ENCODE data around the gene UTS2R. TPM values are rescaled to one million over a fixed set of nuclear protein-coding genes. Genes with fewer than 3 reads are reported as not detected.

UTS2R gene
- total and polyA plus RNA-seq, 9 donors = 2.2 to 16.5 (median 7.5) TPM

DNA sequence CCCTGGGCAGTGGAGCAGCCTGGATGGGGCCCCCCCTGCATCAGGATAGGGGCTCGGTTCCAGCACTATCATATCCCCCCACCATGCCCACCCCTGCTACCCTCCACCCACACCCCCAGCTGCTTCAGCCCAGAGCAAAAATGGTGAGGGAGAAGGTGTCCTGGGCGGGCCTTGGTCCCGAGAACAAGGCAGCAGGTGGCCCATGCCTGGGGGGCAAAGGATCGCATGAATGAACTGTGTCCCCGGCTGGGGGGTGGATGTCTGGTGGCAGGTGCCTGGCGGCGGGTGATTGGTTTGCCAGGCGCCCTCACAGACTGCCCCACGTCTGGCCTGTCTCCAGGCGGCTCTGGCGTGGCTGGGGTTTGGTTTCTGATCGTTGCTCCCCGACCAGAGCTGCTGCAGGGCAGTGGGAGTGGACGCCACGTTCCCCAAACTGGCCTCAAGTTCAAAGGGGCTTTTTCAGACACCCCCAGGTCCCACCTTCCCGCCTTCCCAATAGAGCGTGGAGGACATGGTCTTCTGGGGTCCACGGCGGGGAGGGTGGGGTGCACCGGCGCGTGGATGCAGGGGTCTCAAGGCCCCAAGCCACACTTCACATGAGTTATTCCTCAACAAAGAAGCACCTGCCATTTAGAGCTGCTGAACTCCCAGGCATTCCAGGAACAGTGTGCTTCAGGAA, 12.6 kb downstream of the UTS2R start:
- Histone ChIP-seq H3K27me3 (ENCODE audit: control insufficient read depth, insufficient read depth, low read length) (peaks cover 21% of the 10 kb centered on the region), H3K27ac (ENCODE audit: low read length) (peak overlapping the region; percentile 72), H3K9me3 (replicated peaks; ENCODE audit: control insufficient read depth, low read depth, low read length) (no peaks in the 10 kb centered on the region), H3K4me3 (ENCODE audit: low read length) (no peak overlapping the region), H3K4me1 (ENCODE audit: control insufficient read depth, insufficient read depth, low read length) (peaks cover 71% of the 10 kb centered on the region), H3K36me3 (ENCODE audit: control insufficient read depth, insufficient read depth, low read length) (no peaks in the 10 kb centered on the region)
- DNase-seq = no peak
- WGBS (ENCODE audit: insufficient coverage) = 49% methylated on average over 17 of the region's 22 CpGs

DNA sequence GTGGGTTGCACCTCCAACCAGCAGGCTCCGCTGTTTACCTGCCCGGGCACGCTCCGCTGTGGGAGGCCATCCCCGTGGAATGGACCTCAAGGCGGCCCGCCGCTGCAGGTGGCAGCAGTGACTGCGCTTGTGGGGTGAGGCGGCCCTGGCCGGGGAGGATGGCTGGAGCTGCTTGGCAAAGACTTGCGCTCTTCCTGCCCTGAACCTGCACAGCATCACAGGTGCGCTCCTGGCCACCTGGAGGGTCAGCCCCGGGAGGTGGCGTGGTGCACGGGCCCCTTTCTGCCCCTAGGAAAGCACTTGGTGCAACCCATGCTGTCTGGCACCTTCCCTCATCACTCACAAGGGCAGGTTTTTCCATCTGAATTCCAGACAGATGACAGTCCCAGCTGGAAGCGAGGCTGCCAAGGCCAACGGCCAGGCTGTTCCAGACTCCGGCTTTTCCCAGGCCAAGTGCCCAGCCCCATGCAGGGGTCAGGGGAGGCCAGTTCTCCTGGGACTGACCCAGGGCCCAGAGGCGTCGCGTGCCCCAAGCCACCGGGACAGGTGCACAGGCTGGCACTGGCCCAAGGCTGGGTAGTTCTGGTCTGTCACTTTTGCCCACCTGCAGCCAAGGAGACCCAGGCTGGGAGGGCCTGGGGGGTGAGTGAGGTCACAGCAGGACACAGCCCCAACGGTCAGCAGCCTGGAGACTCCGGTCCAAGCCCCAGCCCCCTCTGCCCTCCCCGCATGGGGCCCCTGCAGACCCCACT, 13.3 kb downstream of the UTS2R start:
- H3K4me3 ChIP-seq (ENCODE audit: low read length) = no peak overlapping the region
- 28% methylated on average over 17 of the region's 26 CpGs for WGBS (ENCODE audit: insufficient coverage)

DNA sequence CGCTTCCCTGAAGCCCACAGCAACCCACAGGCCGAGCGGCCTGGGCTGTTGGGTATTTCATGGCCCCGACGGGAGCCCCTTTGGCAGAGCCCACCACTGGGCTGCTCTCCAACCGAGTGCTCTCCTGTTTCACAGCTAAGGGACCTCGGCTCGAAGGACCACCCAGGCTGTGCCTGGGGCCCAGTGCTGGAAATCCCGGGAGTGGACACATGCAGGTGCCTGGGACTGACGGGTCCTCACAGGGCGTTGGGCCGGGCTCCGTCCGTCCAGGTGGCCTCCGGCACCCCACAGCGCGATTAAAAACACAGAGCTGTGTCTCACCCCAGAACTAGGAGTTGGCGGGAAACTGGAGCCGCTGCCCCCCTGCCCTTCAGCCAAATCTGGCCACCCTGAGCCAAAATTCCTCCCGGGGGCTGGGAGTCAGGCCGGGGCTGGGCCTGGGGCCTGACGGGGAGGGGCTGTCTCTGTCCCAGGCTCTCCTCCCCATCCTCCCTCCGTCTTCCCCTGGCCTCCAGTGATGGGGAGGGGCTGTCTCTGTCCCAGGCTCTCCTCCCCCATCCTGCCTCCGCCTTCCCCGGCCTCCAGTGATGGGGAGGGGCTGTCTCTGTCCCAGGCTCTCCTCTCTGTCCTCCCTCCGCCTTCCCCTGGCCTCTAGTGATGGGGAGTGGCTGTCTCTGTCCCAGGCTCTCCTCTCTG, 14.1 kb downstream of the UTS2R start:
- WGBS (ENCODE audit: insufficient coverage) = 7% methylated on average over 14 of the region's 26 CpGs

More for the DNA sequence above, 13.3 kb downstream of the UTS2R start:
- Histone ChIP-seq H3K27ac (ENCODE audit: low read length) (peak overlapping the region; percentile 72), H3K9me3 (replicated peaks; ENCODE audit: control insufficient read depth, low read depth, low read length) (no peaks in the 10 kb centered on the region), H3K36me3 (ENCODE audit: control insufficient read depth, insufficient read depth, low read length) (no peaks in the 10 kb centered on the region), H3K4me1 (ENCODE audit: control insufficient read depth, insufficient read depth, low read length) (peaks cover 65% of the 10 kb centered on the region), H3K27me3 (ENCODE audit: control insufficient read depth, insufficient read depth, low read length) (peaks cover 20% of the 10 kb centered on the region)
- peak; percentile 74 for DNase-seq

DNA sequence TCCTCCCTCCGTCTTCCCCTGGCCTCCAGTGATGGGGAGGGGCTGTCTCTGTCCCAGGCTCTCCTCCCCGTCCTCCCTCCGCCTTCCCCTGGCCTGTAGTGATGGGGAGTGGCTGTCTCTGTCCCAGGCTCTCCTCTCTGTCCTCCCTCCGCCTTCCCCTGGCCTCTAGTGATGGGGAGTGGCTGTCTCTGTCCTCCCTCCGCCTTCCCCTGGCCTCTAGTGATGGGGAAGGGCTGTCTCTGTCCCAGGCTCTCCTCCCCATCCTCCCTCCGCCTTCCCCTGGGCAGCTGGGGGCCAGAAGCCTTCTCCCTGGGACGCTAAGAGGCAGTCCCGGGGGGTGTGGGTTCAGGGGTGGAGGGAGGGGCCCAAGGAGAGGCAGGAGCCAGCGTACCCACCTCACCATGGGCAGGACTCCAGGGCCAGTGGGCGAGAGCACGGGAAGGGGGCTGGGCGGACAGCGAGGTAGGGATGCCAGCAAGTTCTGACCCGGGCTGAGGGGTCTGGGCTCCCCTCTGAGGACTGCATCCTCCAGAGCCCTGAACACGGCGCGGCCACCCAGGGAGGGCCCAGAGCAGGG, 14.8 kb downstream of the UTS2R start:
- peaks cover 14% of the 10 kb centered on the region for H3K27me3 ChIP-seq (ENCODE audit: control insufficient read depth, insufficient read depth, low read length)
- H3K27ac ChIP-seq (ENCODE audit: low read length) = peak overlapping the region; percentile 42
- H3K9me3 ChIP-seq (replicated peaks; ENCODE audit: control insufficient read depth, low read depth, low read length) = no peaks in the 10 kb centered on the region
- peaks cover 3% of the 10 kb centered on the region for H3K36me3 ChIP-seq (ENCODE audit: control insufficient read depth, insufficient read depth, low read length)
- 31% methylated on average over 8 of the region's 17 CpGs for WGBS (ENCODE audit: insufficient coverage)
- H3K4me3 ChIP-seq (ENCODE audit: low read length) = no peak overlapping the region
- peak; percentile 72 for DNase-seq
- H3K4me1 ChIP-seq (ENCODE audit: control insufficient read depth, insufficient read depth, low read length) = peaks cover 56% of the 10 kb centered on the region

More for the DNA sequence above, 14.1 kb downstream of the UTS2R start:
- H3K27ac ChIP-seq (ENCODE audit: low read length) = peak overlapping the region; percentile 76
- H3K4me1 ChIP-seq (ENCODE audit: control insufficient read depth, insufficient read depth, low read length) = peaks cover 62% of the 10 kb centered on the region
- H3K9me3 ChIP-seq (replicated peaks; ENCODE audit: control insufficient read depth, low read depth, low read length) = no peaks in the 10 kb centered on the region
- peaks cover 3% of the 10 kb centered on the region for H3K36me3 ChIP-seq (ENCODE audit: control insufficient read depth, insufficient read depth, low read length)
- H3K4me3 ChIP-seq (ENCODE audit: low read length) = no peak overlapping the region
- H3K27me3 ChIP-seq (ENCODE audit: control insufficient read depth, insufficient read depth, low read length) = peaks cover 16% of the 10 kb centered on the region
- peak; percentile 82 for DNase-seq

DNA sequence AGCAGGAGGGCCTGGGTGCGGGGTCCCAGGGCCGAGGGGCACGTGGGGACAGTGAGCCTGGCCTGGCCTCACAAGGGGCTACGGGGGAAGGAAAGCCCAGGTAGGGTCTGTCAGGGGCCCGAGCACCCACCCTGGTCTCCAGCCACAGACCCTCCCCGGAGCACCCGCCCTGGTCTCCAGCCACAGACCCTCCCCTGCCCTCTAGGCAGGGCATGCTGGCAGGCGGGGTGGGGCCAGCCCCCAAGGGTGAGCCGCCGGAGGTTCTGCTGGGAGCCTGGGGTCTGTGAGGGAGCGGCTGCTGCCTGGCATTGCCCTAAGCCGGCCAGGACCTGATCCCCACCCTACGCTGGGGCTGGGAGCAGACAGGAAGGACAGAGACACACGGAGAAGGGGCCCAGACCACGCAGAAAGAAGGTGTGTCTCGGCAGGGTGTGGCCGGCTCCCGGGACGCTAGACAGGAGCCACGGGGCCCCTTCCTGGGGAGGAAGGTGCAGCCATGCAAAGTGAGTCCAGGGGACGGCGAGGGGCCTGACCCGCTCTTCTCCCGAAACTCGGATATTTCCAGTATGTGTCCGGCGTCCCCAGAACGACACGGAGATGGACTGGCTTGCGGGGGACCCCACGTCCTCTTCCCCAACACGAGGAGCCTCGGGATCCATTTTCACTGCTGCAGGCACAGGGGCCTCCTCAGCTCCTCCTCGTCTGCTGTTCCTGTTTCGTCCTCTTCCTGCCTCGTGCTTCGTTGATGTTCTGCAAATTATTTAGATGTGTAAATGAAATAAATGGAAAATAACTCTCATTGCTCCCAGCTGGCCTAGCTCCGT, 15.5 kb downstream of the UTS2R start:
- H3K27me3 ChIP-seq (ENCODE audit: control insufficient read depth, insufficient read depth, low read length) = peaks cover 14% of the 10 kb centered on the region
- peaks cover 51% of the 10 kb centered on the region for H3K4me1 ChIP-seq (ENCODE audit: control insufficient read depth, insufficient read depth, low read length)
- H3K4me3 ChIP-seq (ENCODE audit: low read length) = no peak overlapping the region
- peaks cover 10% of the 10 kb centered on the region for H3K36me3 ChIP-seq (ENCODE audit: control insufficient read depth, insufficient read depth, low read length)
- H3K9me3 ChIP-seq (replicated peaks; ENCODE audit: control insufficient read depth, low read depth, low read length) = no peaks in the 10 kb centered on the region
- no peak for DNase-seq
- WGBS (ENCODE audit: insufficient coverage) = 40% methylated on average over 28 of the region's 38 CpGs
- peak overlapping the region; percentile 42 for H3K27ac ChIP-seq (ENCODE audit: low read length)

DNA sequence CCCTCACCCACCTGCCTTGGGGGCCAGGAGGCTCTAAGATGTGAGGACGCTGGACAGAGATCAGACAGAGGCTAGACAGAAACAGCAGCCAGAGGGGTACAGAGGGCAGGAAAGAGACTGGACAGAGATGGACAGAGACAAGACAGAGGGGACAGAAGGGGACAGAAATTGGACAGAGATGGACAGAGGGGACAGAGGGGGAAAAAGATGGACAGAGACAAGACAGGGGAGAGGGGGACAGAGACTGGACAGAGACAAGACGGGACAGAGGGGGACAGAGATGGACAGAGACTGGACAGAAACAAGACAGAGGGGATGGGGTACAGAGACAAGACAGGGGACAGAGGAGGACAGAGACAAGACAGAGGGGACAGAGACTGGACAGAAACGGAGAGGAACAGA, 16.1 kb downstream of the UTS2R start:
- Histone ChIP-seq H3K27ac (ENCODE audit: low read length) (no peak overlapping the region), H3K4me1 (ENCODE audit: control insufficient read depth, insufficient read depth, low read length) (peaks cover 51% of the 10 kb centered on the region), H3K27me3 (ENCODE audit: control insufficient read depth, insufficient read depth, low read length) (peaks cover 14% of the 10 kb centered on the region), H3K9me3 (replicated peaks; ENCODE audit: control insufficient read depth, low read depth, low read length) (no peaks in the 10 kb centered on the region), H3K36me3 (ENCODE audit: control insufficient read depth, insufficient read depth, low read length) (peaks cover 15% of the 10 kb centered on the region), H3K4me3 (ENCODE audit: low read length) (no peak overlapping the region)
- DNase-seq = no peak
- 59% methylated on average over 3 of the region's 3 CpGs for WGBS (ENCODE audit: insufficient coverage)

DNA sequence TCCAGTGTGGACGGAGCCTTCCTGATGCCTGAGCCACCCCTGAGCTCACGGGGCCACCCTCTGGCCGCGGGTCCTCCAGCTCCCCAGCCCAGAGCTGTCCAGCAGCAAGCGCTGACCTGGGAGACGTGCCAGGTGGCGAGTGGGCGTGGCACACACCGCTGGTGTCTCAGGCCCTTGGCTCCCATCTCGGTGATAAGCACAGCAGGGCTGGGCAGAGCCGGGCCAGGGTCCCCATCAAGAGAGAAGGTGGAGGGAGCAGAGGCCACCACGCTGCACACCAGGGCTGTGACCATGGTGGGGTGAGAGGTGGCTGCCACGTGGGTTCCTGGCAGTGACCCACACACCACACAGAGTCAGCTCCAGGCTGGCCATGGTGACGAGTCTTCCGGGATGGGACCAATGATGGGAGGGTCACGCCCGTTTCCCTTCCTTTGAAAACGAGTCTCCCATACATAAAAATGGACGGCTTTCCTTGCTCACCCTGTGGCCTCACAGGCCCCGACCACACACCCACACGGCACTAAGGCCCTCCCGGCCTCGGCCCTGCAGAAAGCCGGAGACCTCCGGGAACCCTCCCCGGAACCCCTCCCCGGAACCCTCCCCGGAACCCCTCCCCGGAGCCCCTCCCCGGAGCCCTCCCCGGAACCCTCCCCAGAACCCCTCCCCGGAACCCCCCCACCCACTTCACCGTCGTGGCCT, 16.8 kb downstream of the UTS2R start:
- Histone ChIP-seq H3K27ac (ENCODE audit: low read length) (no peak overlapping the region), H3K36me3 (ENCODE audit: control insufficient read depth, insufficient read depth, low read length) (peaks cover 21% of the 10 kb centered on the region), H3K4me1 (ENCODE audit: control insufficient read depth, insufficient read depth, low read length) (peaks cover 50% of the 10 kb centered on the region), H3K27me3 (ENCODE audit: control insufficient read depth, insufficient read depth, low read length) (peaks cover 14% of the 10 kb centered on the region), H3K9me3 (replicated peaks; ENCODE audit: control insufficient read depth, low read depth, low read length) (no peaks in the 10 kb centered on the region), H3K4me3 (ENCODE audit: low read length) (no peak overlapping the region)
- DNase-seq = peak; percentile 39
- 76% methylated on average over 17 of the region's 34 CpGs for WGBS (ENCODE audit: insufficient coverage)

DNA sequence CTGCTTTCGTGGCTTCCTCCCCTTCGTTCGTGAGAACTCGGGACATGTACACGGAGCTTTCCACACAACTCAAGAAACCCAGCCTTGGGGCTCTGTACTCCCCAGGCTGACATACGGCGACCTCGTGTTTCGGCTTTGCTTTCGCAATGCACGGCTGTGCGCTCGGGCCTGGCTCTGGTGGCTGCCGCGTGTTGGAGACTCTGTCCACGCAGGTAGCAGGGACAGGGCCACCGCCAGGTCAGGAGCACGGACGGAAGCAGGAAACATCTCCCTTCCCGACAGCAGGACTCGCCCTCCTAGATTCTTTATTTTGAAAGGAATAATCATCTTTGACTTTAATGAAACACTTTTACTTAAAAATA, 17.3 kb downstream of the UTS2R start:
- no peaks in the 10 kb centered on the region for H3K9me3 ChIP-seq (replicated peaks; ENCODE audit: control insufficient read depth, low read depth, low read length)
- no peak overlapping the region for H3K27ac ChIP-seq (ENCODE audit: low read length)
- H3K36me3 ChIP-seq (ENCODE audit: control insufficient read depth, insufficient read depth, low read length) = peaks cover 25% of the 10 kb centered on the region
- H3K4me1 ChIP-seq (ENCODE audit: control insufficient read depth, insufficient read depth, low read length) = peaks cover 45% of the 10 kb centered on the region
- WGBS (ENCODE audit: insufficient coverage) = 85% methylated on average over 14 of the region's 21 CpGs
- no peak for DNase-seq
- no peak overlapping the region for H3K4me3 ChIP-seq (ENCODE audit: low read length)
- peaks cover 14% of the 10 kb centered on the region for H3K27me3 ChIP-seq (ENCODE audit: control insufficient read depth, insufficient read depth, low read length)

DNA sequence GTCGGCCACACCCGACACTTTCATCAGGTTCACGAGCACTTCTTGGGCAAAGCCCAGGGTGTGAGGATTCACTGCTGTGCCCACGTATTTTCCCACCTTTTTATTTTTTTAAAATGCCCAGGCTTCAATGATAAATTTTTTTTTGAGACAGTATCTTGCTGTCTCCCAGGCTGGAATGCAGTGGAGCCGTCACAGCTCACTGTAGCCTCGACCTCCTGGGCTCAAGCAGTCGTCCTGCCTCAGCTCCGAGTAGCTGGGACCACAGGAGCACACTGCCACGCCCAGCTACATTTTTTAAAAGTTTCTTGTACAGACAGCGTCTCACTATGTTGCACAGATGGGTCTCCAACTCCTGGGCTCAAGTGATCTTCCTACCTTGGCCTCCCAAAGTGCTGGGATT, 17.8 kb downstream of the UTS2R start:
- Histone ChIP-seq H3K4me3 (ENCODE audit: low read length) (no peak overlapping the region), H3K27ac (ENCODE audit: low read length) (no peak overlapping the region), H3K36me3 (ENCODE audit: control insufficient read depth, insufficient read depth, low read length) (peaks cover 29% of the 10 kb centered on the region), H3K9me3 (replicated peaks; ENCODE audit: control insufficient read depth, low read depth, low read length) (no peaks in the 10 kb centered on the region), H3K4me1 (ENCODE audit: control insufficient read depth, insufficient read depth, low read length) (peaks cover 40% of the 10 kb centered on the region), H3K27me3 (ENCODE audit: control insufficient read depth, insufficient read depth, low read length) (peaks cover 14% of the 10 kb centered on the region)
- DNase-seq = no peak
- 67% methylated on average over 7 of the region's 10 CpGs for WGBS (ENCODE audit: insufficient coverage)

Data from muscle of leg (tissue), 11 donors.